DOHH2 (cell line): ENCODE data around the gene AGR3.

Experiments
- H3F3A ChIP-seq: fragments of 200-600 bp; sonication (generic), shearing (Covaris generic); 2 replicates; pipeline ENCODE4 v1.6.0; 2016; ENCODE audit warnings: antibody characterized with exemption, mild to moderate bottlenecking; ENCODE audit not compliant: control insufficient read depth, insufficient read depth
- H3K27ac ChIP-seq: fragments of 200-600 bp; sonication (generic); 2 replicates; pipeline ENCODE4 v1.5.1; 2014; ENCODE audit warnings: low read depth, mild to moderate bottlenecking, low read length, moderate library complexity
- H3K27me3 ChIP-seq: fragments of 200-600 bp; sonication (generic); 2 replicates; pipeline ENCODE4 v1.6.1; 2014; ENCODE audit warnings: mild to moderate bottlenecking, low read length, mixed read lengths; ENCODE audit not compliant: control insufficient read depth
- H3K36me3 ChIP-seq: fragments of 200-600 bp; sonication (generic); 2 replicates; pipeline ENCODE4 v1.6.1; 2014; ENCODE audit warnings: mild to moderate bottlenecking, low read length, moderate library complexity, mixed read lengths; ENCODE audit not compliant: control insufficient read depth
- H3K4me1 ChIP-seq: fragments of 200-600 bp; sonication (generic); 2 replicates; pipeline ENCODE4 v1.6.1; 2014; ENCODE audit warnings: mild to moderate bottlenecking, low read length, mixed read lengths; ENCODE audit not compliant: control insufficient read depth
- H3K4me2 ChIP-seq: fragments of 200-600 bp; sonication (generic); 2 replicates; pipeline ENCODE4 v1.6.0; 2014; ENCODE audit warnings: mild to moderate bottlenecking, low read length, moderate library complexity
- H3K4me3 ChIP-seq: fragments of 200-600 bp; sonication (generic); 2 replicates; pipeline ENCODE4 v1.5.1; 2014; ENCODE audit warnings: mild to moderate bottlenecking, low read length, mixed read lengths
- H3K79me2 ChIP-seq: fragments of 200-600 bp; sonication (generic); 2 replicates; pipeline ENCODE4 v1.6.1; 2014; ENCODE audit warnings: mild to moderate bottlenecking, low read length, mixed read lengths; ENCODE audit not compliant: control insufficient read depth
- H3K9me2 ChIP-seq: fragments of 200-600 bp; sonication (generic); replicated peaks from 2 replicates; pipeline ENCODE4 v1.6.1; 2014; ENCODE audit warnings: mild to moderate bottlenecking, low read length, mixed read lengths; ENCODE audit not compliant: control insufficient read depth
- H3K9me3 ChIP-seq: fragments of 200-600 bp; sonication (generic); 2 replicates; pipeline ENCODE4 v1.6.1; 2014; ENCODE audit warnings: antibody characterized with exemption, low read length, mixed read lengths; ENCODE audit not compliant: control insufficient read depth, insufficient read depth
- H4K20me1 ChIP-seq: fragments of 200-600 bp; sonication (generic); 2 replicates; pipeline ENCODE4 v1.6.0; 2014; ENCODE audit warnings: low read depth, mild to moderate bottlenecking, antibody characterized with exemption, low read length, moderate library complexity; ENCODE audit not compliant: control insufficient read depth, insufficient read depth
- CTCF ChIP-seq: fragments of 200-600 bp; sonication (generic); IDR thresholded peaks from one replicate; pipeline ENCODE4 v1.5.1; 2014; ENCODE audit warnings: antibody characterized with exemption, mild to moderate bottlenecking, low read depth, low read length; ENCODE audit not compliant: poor library complexity, severe bottlenecking
- EZH2phosphoT487 ChIP-seq: fragments of 200-600 bp; sonication (generic); IDR thresholded peaks from 2 replicates; pipeline ENCODE4 v1.6.1; 2017; ENCODE audit warnings: borderline replicate concordance, mild to moderate bottlenecking, antibody characterized with exemption, low read length, moderate library complexity, mixed read lengths

Gene AGR3

GRCh38 chr7:16850614-16851466, 30.9 kb downstream of the AGR3 start:
- Histone ChIP-seq H3K4me3 (peak overlapping the region; percentile 39), H3K79me2 (no peaks in the 10 kb centered on the region)
- TF ChIP-seq CTCF, result no peak
- TF ChIP-seq EZH2phosphoT487, result no peak

GRCh38 chr7:16849296-16850148, 32.3 kb downstream of the AGR3 start:
- H3K27me3 ChIP-seq, result peaks cover 27% of the 10 kb centered on the region
- H3K4me1 ChIP-seq, result peaks cover 12% of the 10 kb centered on the region
- no peaks in the 10 kb centered on the region for H3K9me3 ChIP-seq
- H4K20me1 ChIP-seq, result no peaks in the 10 kb centered on the region
- no peak overlapping the region for H3K27ac ChIP-seq
- H3K4me3 ChIP-seq, result no peak overlapping the region
- TF ChIP-seq CTCF (no peak), EZH2phosphoT487 (no peak)
- no peaks in the 10 kb centered on the region for H3K79me2 ChIP-seq
- H3K9me2 ChIP-seq, result no peaks in the 10 kb centered on the region
- no peaks in the 10 kb centered on the region for H3K36me3 ChIP-seq
- no peak overlapping the region for H3K4me2 ChIP-seq
- no peaks in the 10 kb centered on the region for H3F3A ChIP-seq

More at GRCh38 chr7:16850614-16851466, 30.9 kb downstream of the AGR3 start:
- H3K27me3 ChIP-seq, result peaks cover 27% of the 10 kb centered on the region
- H3K27ac ChIP-seq, result no peak overlapping the region
- peaks cover 12% of the 10 kb centered on the region for H3K4me1 ChIP-seq
- no peaks in the 10 kb centered on the region for H3F3A ChIP-seq
- H3K9me3 ChIP-seq, result no peaks in the 10 kb centered on the region
- peak overlapping the region; percentile 44 for H3K4me2 ChIP-seq
- no peaks in the 10 kb centered on the region for H4K20me1 ChIP-seq
- no peaks in the 10 kb centered on the region for H3K36me3 ChIP-seq
- H3K9me2 ChIP-seq, result no peaks in the 10 kb centered on the region

- no peak overlapping the region for H3K4me2 ChIP-seq
- H3K36me3 ChIP-seq, result no peaks in the 10 kb centered on the region
- no peak overlapping the region for H3K4me3 ChIP-seq
- TF ChIP-seq CTCF (no peak), EZH2phosphoT487 (no peak)
- peaks cover 12% of the 10 kb centered on the region for H3K4me1 ChIP-seq
- H3K27ac ChIP-seq, result no peak overlapping the region
- no peaks in the 10 kb centered on the region for H3K9me2 ChIP-seq
- peaks cover 27% of the 10 kb centered on the region for H3K27me3 ChIP-seq
- no peaks in the 10 kb centered on the region for H3F3A ChIP-seq
- no peaks in the 10 kb centered on the region for H3K79me2 ChIP-seq
- no peaks in the 10 kb centered on the region for H3K9me3 ChIP-seq
- no peaks in the 10 kb centered on the region for H4K20me1 ChIP-seq
These were observed 34.4 kb downstream of the AGR3 start for GRCh38 chr7:16847381-16847860.
